Measurements from ENCODE around the gene FAM216A.

- TF ChIP-seq CTCF (IDR thresholded peaks at IDR 0.05) (no peak), POLR2A (IDR thresholded peaks at IDR 0.05) (no peak), POLR2AphosphoS5 (IDR thresholded peaks at IDR 0.05) (no peak)
Measured at GRCh38 chr12:110458756-110459155, 9.9 kb upstream of the FAM216A start.
